GM15510 (cell line): ENCODE data around the gene GDPD4.

Experiments
- POLR2A ChIP-seq: IDR thresholded peaks from 3 replicates; pipeline ENCODE4 v1.6.1; 2011; ENCODE audit warnings: borderline replicate concordance; ENCODE audit not compliant: insufficient read length; ENCODE audit errors: extremely low read depth

Gene GDPD4

DNA sequence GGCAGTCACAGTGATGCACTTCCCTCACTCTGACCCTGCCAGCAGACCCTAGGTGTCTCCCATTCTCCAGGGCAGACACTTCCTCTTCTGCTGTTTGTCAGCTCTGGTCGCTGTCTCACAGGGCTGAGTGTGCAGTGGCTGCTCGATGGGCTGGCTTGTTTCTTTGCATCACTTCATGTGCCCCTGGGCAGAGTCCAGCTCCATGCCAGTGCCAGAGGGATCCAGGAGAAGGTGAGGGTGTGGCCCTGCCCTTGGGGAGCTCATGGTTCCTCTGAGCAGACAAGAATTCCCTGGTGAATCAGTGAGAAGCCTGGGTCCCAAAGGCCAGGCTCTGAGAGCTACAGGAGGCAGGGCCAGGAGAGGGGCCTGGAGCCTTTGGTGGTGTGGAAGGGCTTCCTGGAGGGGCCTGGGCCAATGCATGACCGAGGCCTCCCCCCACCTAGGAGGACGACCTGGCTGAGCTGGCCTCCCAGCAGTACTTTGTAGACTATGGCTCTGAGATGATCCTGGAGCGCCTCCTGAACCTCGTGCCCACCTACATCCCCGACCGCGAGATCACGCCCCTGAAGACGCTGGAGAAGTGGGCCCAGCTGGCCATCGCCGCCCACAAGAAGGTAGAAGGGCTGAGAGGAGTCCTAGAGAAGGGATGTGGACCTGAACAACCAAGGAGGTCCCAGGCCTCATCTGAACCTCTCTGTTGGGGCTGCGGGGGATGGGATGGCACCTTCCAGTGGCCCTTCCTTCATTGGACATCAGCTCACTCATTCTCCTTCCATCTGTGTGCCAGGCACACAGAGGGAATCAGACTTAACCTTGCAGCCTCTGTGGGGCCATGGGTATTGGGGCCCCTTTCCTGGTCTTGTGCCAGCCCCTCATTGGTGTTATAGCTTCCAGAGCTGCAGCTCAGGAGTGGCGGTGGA, 107.3 kb downstream of the GDPD4 start:
- TF ChIP-seq POLR2A = no peak

DNA sequence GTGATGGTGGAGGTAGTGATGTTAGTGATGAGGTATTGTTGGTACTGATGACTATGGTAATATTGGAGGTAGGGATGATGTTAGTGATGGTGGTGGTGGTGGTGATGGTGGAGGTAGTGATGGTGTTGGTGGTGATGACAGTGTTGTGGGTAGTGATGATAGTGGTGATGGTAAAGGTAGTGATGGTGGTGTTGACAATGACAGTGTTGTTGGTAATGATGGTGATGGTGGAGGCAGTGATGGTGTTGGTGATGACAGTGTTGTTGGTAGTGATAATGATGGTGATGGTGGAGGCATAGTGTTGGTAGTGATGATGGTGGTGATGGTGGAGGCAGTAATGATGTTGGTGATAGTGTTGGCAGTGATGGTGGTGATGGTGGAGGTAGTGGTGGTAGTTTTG, 108.3 kb downstream of the GDPD4 start:
- TF ChIP-seq POLR2A = no peak

DNA sequence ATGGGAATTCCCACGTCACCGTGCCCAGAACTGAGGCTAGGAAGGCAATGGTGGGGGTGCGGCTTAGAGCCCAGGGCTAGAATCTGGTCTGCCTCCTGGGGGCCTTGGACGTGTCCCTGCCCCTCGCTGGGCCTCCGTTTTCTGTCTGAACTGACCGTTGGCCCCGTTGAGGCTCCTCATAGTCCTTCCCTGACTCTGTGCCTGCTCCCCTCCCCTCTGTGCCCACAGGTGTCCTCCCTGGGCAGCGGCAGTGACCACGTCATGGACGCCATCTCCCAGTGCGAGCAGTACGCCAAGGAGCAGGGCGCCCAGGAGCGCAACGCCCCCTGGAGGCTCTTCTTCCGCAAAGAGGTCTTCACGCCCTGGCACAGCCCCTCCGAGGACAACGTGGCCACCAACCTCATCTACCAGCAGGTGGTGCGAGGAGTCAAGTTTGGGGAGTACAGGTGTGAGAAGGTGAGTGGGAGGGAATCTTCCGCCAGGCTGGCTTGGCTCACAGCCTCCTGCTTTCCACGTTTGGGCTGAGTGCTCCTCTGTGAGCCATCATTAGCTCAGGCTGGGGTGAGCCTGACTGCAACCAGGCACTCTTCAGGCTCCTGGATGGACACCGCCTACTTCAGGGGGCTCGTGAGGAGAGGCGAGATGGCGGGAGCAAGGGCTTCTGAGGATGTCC, 109.5 kb downstream of the GDPD4 start:
- TF ChIP-seq POLR2A = no peak

DNA sequence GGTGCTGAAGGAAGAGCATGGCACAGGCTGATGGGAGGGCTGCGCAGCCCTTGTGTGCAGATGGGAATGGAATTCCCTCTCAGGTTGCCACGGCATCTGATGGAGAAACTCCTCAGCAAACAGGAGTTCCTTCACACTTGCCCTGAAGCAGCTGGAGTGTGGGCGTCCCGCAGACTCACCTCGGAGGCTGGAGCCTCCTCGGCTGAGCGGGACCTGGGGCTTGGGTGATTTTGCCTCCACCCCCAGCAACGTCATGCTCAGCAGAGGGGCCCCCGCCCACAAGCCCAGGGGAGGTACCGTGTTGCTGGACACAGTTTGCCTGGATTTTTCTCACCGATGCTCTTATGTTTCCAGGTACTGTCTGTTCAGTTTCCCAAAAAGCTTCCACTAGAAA, 110.1 kb downstream of the GDPD4 start:
- no peak for TF ChIP-seq POLR2A

DNA sequence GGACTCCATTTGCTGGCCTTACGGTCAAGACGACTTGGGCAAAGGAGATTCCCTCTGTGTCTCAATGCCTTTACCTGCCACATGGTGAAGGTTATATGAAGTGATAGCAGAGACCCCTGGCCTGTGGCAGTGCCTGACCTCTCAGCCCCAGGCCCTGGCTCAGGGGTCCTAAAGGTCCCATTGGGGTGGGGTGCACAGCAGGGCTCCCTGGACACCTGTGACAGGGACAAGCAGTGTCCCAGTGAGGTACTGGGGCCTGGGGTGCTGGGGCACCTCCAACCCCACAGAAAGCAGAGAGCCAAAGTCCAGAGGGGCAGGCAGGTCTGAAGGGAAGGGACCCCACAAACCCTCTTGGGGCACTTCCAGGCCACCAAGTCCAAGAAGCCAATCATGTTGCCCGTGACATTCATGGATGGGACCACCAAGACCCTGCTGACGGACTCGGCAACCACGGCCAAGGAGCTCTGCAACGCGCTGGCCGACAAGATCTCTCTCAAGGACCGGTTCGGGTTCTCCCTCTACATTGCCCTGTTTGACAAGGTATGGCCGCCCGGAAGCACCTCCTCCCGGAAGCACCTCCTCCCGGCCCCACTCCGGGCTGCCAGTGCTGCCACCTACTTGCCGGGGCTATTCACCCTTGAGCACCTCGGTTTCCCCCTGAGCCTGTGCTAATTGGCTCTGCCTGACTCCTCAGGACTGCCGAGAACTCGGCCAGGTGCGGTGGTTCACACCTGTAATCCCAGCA, 111.0 kb downstream of the GDPD4 start:
- no peak for TF ChIP-seq POLR2A

DNA sequence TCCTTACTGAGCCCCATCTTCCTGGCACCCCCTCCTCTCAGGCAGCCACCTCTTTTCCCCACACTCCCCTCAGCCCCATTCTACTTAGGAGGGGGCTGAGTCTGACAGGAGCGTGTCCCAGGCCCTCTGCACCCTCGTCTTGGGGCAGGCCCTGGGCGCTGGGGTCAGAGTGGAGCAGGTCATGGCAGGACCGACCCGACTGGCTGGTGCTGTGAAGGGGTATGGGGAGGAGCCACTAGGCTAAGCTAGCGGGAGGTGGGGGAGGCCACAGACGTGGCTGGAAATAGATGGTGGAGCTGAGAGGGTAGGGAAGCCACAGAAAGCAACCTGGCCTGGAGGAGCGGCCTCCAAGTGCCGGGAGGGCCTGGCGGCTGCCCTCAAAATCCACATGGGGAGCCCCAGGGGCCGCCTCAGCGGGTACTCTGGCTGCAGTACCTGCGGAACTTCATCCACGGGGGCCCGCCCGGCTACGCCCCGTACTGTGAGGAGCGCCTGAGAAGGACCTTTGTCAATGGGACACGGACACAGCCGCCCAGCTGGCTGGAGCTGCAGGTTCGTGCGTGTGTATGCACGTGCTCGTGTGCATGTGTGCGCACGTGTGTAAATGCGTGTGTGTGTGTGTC, 111.8 kb downstream of the GDPD4 start:
- TF ChIP-seq POLR2A = no peak

DNA sequence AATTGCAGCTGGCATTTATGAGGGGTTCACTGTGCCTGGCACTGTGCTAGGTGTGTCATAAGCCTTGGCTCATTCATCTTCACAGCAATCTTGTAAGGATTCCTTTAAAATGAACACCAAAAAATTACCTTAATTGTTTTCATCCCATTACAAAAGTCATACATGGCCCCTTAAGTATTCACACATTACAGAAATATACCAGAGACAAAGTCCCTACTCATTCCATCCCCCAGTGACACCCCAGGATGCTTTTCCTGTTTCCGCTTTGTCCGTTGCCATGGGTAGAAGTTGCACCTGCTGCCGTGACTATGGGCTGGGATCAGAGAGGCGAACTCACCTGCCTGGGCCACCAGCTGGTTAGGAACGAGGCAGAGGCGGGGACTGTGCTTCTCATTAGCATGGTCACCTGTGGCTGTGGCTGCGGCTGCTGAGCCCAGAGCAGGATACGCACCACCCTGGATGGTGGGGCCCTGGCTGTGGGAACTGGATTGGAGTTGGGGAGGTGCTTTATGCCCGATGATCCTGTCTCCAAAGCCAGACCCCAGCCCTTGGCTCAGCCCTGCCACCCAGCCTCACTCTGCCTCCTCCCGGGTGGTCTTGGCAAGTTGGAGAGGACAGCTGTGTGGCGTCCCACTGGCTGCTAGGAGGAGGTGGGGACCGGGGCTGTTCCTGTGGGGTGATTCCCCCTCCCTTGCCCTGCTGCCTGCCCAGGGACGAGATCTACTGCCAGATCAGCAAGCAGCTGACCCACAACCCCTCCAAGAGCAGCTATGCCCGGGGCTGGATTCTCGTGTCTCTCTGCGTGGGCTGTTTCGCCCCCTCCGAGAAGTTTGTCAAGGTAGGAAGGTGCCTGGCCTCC, 112.6 kb downstream of the GDPD4 start:
- TF ChIP-seq POLR2A = no peak

DNA sequence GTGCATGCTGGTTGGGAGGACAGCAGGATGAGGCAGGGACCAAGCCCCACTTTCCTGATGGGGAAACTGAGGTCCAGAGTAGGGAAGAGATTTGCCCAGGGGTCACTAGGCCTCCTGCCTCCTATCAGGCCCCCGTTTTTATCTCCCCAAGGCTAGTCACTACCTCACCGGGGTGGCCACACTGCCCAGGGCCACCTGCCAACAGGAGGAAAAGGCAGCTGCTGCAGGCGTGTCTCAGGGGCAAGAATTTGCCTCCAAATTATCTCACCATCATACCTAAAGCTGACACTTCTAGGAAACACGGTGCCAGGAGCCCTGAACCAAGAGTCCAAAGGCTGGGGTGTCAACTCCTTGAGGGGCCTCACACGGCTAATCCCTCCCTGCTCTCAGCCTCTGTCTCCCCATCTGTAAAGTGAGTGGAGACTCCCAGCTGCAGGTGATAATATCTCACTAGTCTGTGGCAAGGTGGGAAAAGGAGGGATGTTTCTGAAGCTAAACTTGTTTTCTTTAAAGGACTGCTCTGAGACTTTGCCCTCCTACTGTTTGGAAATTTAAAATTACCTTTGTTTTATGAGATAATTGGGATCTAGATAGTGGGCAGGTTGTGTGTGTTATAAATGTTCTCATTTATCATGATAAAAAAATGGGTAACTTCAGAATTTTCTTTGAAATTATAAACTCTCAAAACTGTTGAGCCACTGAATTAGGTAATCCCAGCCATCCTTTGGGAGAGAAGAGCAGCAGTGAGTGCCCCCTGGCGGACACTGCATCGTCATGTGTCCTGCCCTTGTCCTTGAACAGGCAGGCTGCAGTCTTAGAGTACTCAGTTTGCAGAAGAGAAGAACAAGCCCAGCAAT, 113.5 kb downstream of the GDPD4 start:
- TF ChIP-seq POLR2A = no peak

DNA sequence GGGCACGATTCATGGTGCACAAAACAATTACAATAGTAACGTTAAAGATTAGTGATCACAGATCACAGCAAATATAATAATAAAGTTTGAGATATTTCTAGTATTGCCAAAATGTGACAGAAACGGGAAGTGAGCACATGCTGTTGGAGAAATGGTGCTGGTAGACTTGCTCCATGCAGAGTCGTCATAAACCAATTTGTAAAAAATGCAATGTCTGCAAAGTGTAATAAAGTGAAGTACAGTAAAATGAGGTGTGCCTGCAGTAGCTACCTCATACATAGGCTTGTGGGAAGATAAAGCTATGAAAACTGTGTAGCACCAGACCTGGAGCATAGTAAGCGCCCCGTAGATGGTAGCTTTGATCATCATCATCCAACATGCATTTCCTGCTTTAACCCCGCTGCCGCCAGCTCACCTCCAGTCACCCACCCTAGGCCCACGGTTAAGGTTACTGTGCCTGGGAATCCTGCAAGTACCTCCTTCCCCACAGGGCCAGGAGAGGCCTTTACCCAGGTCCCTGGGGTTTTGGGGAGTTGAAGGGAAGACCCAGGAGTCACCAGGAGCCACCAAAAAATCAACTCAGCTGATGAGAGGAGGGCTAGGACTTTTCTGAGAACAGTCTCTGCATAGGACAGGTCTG, 114.3 kb downstream of the GDPD4 start:
- no peak for TF ChIP-seq POLR2A

DNA sequence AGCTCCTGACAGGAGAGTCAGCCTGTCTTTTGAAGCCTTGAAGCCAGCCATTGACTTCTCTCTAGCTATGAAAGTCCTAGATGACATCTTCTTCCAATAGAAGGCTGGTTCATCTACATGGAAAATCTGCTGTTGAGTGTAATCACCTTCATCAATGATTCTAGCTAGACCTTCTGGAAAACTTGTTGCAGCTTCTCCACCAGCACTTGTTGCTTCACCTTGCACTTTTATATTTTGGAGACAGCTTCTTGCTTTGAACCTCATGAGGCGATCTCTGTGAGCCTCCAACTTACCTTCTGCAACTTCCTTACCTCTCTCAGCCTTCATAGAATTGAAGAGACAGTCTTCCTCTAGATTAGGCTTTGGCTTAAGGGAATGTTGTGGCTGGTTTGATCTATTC, 115.2 kb downstream of the GDPD4 start:
- TF ChIP-seq POLR2A = no peak

DNA sequence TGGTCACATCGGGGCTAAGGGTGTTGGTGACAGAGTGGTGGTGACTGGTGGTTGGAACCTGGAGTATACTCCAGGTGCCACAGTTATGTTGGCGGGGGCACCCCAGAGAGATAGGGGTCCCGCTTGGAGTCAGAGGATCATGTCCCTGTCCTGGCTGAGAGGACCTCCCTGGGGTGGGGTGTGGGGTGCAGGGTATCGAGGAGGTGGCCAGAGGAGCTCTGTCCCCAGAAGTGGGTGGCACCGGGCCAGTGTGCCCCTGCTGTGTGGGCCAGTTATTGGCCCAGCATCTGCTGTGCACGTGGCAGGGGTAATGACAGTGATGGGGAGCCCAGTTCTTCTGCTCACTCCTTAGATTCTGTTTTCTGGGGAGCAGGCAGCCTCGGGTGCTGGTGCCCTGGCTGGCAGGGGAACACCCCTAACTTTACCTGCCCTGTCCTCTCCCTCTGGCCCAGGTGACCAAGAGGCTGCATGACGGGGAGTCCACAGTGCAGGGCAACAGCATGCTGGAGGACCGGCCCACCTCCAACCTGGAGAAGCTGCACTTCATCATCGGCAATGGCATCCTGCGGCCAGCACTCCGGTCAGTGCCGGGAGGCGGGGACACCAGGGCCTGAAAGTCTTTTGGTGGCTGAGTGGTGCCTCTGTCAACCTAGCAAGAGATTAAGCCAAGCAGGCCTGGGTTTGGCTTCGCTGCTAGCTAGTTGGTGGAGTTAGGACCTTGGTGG, 117.2 kb downstream of the GDPD4 start:
- TF ChIP-seq POLR2A = no peak

DNA sequence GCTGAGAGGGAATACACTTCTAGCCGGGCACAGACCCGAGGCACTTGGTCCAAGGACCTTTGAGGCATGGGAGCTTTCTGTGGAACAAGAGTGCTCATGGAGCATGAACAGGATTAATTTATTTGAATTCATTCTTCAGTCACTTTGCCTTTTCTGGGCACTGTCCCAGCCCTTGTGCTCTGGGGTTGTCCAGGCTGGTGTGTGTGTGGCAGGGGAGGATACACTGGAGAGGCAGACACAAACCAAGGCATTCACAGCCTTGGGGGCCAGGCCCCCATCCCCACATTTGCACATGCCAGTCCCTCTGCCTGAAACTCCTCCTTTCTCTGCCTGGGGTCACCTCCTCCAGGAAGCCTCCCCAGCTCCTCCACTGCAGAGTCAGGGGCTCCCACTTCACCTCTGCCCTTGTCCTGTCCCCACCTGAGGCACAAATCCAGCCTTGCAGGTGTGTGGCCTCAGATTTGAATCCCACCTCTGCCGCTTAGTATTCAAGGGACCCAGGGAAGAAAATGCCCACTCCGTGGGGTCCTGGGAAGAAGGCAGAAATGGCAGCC, 118.0 kb downstream of the GDPD4 start:
- no peak for TF ChIP-seq POLR2A
